Activated CD8-positive, alpha-beta T cell treated with anti-CD3 and anti-CD28 coated beads for 36 hours (primary cell): Measurements from ENCODE around the gene SIK2. TPM values are rescaled to one million over a fixed set of nuclear protein-coding genes. Genes with fewer than 3 reads are reported as not detected.

Experiments
- ATAC-seq: fragments of 200-7000 bp; cut with Tn5 transposase; one replicate; pipeline ENCODE4 v1.10.0; 2021; ENCODE audit warnings: mild to moderate bottlenecking, moderate library complexity
- CTCF ChIA-PET: fragments of 350-600 bp; sonication (Branson Sonifier 250); formaldehyde crosslinking; loops from one replicate; lab custom pipeline; 2021; ENCODE audit warnings: antibody characterized with exemption; lab: Charles Lee
- POLR2A ChIA-PET: fragments of 350-600 bp; sonication (Branson Sonifier 250); formaldehyde crosslinking; loops from one replicate; lab custom pipeline; 2021; ENCODE audit warnings: antibody characterized with exemption; lab: Charles Lee
- DNase-seq: peaks from one replicate; pipeline ENCODE4 v3.0.0-alpha.2; 2020
- H3K27ac Mint-ChIP-seq: one replicate; pipeline ENCODE4 v1.8.0; 2021; ENCODE audit warnings: mild to moderate bottlenecking, mixed read lengths
- H3K27me3 Mint-ChIP-seq: one replicate; pipeline ENCODE4 v1.8.0; 2021; ENCODE audit warnings: mixed read lengths
- H3K36me3 Mint-ChIP-seq: one replicate; pipeline ENCODE4 v1.8.0; 2021; ENCODE audit warnings: low read depth, mixed read lengths
- H3K4me1 Mint-ChIP-seq: one replicate; pipeline ENCODE4 v1.8.0; 2021; ENCODE audit warnings: low read depth, mixed read lengths
- H3K4me3 Mint-ChIP-seq: one replicate; pipeline ENCODE4 v1.8.0; 2021; ENCODE audit warnings: mild to moderate bottlenecking, moderate library complexity, mixed read lengths
- H3K9me3 Mint-ChIP-seq: one replicate; pipeline ENCODE4 v1.8.0; 2021; ENCODE audit warnings: mixed read lengths
- intact Hi-C: fragments of 100-400 bp; cut with micrococcal nuclease; formaldehyde crosslinking; loops from one replicate; pipeline ENCODE4 v1.10.0; 2022
- total RNA-seq, 2 experiments: library from RNA; stranded (reverse); gene quantifications; one replicate each; pipeline ENCODE4 v1.2.3, GENCODE V29; 2021
- TF ChIP-seq, protein P1 (sequence below): fragments of 200-600 bp; IDR thresholded peaks from one replicate; pipeline ENCODE4 v1.8.0; 2022; ENCODE audit warnings: antibody characterized with exemption, mild to moderate bottlenecking

The SIK2 gene
- total RNA-seq, 2 experiments from 2014 or later, result 7.4 to 8.0 TPM

DNA sequence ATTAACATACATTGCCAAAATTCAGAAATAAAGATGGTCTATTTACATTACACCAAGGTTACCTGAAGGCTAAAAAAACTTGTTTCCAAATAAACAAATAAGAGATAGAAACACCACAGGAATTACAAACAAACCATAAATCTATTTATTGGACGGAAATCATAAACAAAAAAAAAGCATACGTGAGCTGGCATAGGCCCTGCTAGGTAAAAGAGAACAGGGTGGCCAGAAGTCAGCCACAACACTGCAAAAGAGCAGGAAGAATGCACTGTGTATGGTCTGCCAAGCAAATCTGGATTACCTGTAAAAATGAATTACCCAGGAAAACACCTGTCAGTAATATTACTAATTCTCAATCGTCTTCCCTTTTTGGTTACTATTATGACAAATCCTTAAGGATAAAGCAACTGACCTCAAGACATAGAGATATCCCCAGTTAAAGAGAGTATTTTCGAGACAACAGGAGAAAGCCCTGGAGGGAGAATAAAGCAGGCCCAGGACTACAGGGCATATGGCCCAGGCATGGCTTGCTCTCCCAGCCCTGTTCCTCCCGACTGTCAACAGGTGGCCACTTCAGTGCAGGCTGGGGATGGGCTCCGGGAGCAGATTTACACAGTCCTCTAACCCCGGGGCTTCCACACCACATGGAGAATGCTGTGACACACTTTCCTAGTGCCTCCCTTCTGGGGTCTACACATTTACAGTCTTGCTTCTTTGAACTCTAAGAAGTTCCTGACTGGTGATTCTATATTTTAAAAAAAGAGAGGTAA is 146.0 kb downstream of the SIK2 start:
- ATAC-seq, result no peak
- Mint-ChIP-seq H3K27ac (no peak overlapping the region), H3K36me3 (peaks cover 53% of the 10 kb centered on the region), H3K9me3 (no peaks in the 10 kb centered on the region), H3K27me3 (no peaks in the 10 kb centered on the region), H3K4me1 (no peaks in the 10 kb centered on the region), H3K4me3 (no peak overlapping the region)
- ChIA-PET POLR2A (no interaction called here), CTCF (interaction anchor here (1.6 kb wide), 1 partner anchor 15 kb away, joined by 3 read pairs; no protein-coding TSS in a partner anchor)
- no peak for DNase-seq
- intact Hi-C loops, result no loop called here
- TF ChIP-seq, protein P1, sequence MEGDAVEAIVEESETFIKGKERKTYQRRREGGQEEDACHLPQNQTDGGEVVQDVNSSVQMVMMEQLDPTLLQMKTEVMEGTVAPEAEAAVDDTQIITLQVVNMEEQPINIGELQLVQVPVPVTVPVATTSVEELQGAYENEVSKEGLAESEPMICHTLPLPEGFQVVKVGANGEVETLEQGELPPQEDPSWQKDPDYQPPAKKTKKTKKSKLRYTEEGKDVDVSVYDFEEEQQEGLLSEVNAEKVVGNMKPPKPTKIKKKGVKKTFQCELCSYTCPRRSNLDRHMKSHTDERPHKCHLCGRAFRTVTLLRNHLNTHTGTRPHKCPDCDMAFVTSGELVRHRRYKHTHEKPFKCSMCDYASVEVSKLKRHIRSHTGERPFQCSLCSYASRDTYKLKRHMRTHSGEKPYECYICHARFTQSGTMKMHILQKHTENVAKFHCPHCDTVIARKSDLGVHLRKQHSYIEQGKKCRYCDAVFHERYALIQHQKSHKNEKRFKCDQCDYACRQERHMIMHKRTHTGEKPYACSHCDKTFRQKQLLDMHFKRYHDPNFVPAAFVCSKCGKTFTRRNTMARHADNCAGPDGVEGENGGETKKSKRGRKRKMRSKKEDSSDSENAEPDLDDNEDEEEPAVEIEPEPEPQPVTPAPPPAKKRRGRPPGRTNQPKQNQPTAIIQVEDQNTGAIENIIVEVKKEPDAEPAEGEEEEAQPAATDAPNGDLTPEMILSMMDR, result no peak

DNA sequence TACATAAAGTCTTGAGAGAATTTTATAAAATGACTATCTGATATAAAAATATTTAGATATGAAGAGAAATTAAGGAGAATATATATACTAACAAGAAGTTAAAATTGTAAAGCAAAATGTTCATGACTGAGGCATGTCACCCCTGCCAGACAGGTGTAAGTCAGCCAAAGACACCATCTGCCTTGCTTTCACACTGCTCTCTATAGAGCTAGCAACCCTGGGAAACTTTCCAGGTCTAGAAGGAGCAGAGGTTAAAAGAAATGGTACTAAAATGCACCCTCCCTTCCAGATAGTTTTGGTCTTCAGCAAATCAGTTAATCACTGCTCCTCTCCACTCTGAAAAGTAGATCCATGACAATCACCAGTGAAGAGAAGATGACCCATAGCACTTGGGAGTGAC is 147.4 kb downstream of the SIK2 start:
- Mint-ChIP-seq H3K4me1 (no peaks in the 10 kb centered on the region), H3K27ac (no peak overlapping the region), H3K27me3 (no peaks in the 10 kb centered on the region), H3K9me3 (no peaks in the 10 kb centered on the region), H3K36me3 (peaks cover 53% of the 10 kb centered on the region), H3K4me3 (no peak overlapping the region)
- intact Hi-C loops, result no loop called here
- ChIA-PET POLR2A (no interaction called here), CTCF (no interaction called here)
- TF ChIP-seq, protein P1, result no peak
- DNase-seq (no peak), ATAC-seq (no peak)

DNA sequence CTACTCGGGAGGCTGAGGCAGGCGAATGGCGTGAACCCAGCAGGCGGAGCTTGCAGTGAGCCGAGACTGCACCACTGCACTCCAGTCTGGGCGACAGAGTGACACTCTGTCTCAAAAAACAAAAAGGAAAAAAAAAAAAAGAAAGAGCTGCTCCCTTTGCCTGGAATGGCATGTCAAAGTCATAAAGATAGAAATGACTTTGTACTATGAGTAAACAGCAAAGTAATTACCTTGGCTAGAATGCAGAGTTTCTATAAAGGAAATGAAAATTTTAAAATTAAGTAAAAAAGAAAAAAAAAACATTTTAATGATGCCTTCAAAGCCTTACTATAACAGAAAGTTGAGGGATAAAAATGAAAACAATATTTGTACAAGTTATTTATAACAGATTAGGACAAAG is 153.8 kb downstream of the SIK2 start:
- H3K4me1 Mint-ChIP-seq, result no peaks in the 10 kb centered on the region
- POLR2A ChIA-PET, result interaction anchor here (1.1 to 1.6 kb wide), 2 partner anchors 10 to 125 kb away, joined by 3 to 4 read pairs; partner anchors contain the start of gene PPP2R1B
- DNase-seq, result no peak
- intact Hi-C loops, result no loop called here
- no peaks in the 10 kb centered on the region for H3K9me3 Mint-ChIP-seq
- no peak overlapping the region for H3K27ac Mint-ChIP-seq
- no peak overlapping the region for H3K4me3 Mint-ChIP-seq
- TF ChIP-seq, protein P1, result no peak
- ATAC-seq, result no peak
- H3K27me3 Mint-ChIP-seq, result no peaks in the 10 kb centered on the region
- peaks cover 38% of the 10 kb centered on the region for H3K36me3 Mint-ChIP-seq
- CTCF ChIA-PET, result interaction anchor here (1.0 kb wide), 1 partner anchor 85 kb away, joined by 4 read pairs; no protein-coding TSS in a partner anchor

DNA sequence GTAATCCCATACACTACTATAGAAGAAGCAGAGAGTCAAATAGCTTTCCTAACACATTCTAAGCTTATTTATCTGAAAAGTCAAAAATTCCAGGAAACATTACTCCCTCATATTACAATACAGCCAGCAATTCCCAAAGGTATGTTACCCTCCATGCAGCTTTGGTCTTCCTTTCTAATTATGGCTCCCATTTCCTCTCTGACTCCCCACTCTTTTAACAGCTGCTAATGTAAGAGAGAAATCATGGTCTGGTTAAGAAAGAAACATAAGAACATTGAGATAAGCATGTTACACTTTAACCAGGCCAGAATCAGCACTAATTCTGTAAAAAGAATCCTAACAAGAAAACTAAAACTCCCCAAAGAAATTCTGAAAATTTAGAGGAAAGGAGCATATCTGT is 157.1 kb downstream of the SIK2 start:
- no peak for DNase-seq

More for the DNA sequence above, 157.1 kb downstream of the SIK2 start:
- intact Hi-C loops, result no loop called here
- Mint-ChIP-seq H3K9me3 (no peaks in the 10 kb centered on the region), H3K4me1 (peaks cover 15% of the 10 kb centered on the region), H3K36me3 (peaks cover 49% of the 10 kb centered on the region), H3K4me3 (no peak overlapping the region), H3K27me3 (no peaks in the 10 kb centered on the region), H3K27ac (no peak overlapping the region)
- TF ChIP-seq, protein P1, result no peak
- POLR2A ChIA-PET, result no interaction called here
- CTCF ChIA-PET, result interaction anchor here (1.7 to 10.9 kb wide), 2 partner anchors 17 to 172 kb away, joined by 6 to 91 read pairs; no protein-coding TSS in a partner anchor
- ATAC-seq, result no peak
